Measurements from ENCODE around the gene SCTR.

Gene SCTR

GRCh38 chr2:119402106-119402505 is 122.2 kb downstream of the SCTR start:
- Histone ChIP-seq H3K4me1 (ENCODE audit: control insufficient read depth, insufficient read depth, low read length, poor library complexity, severe bottlenecking) (no peaks in the 10 kb centered on the region), H3K9me3 (ENCODE audit: control insufficient read depth, low read length) (no peaks in the 10 kb centered on the region), H3K27me3 (replicated peaks; ENCODE audit: control insufficient read depth, insufficient read depth, low read length, poor library complexity, severe bottlenecking) (no peaks in the 10 kb centered on the region), H3K27ac (ENCODE audit: insufficient read depth, low read length, poor library complexity, severe bottlenecking) (no peak overlapping the region), H3K4me3 (ENCODE audit: insufficient read depth, low read depth, low read length, poor library complexity, severe bottlenecking) (no peak overlapping the region), H3K36me3 (ENCODE audit: control insufficient read depth, insufficient read depth, low read length) (no peaks in the 10 kb centered on the region)
- DNase-seq = no peak

DNA sequence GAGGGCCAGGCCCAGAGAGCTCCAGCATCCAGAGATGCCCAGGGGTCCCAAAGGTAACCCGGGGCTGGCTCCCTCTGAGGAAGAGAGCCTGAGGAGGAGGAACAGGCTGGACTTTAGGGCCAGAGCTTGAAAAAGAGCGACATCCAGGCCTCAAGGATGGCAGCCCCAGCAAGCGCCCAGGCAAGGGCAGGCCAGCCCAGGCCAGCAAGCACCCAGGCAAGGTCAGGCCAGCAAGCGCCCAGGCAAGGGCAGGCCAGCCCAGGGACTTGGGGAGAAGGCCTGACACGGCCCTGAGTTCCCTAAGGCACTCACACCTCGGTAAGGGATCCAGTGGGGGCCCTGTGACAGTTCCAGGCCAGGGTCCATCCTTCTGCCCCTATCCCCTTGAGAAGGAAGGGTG is 127.1 kb downstream of the SCTR start:
- no peak overlapping the region for H3K4me3 ChIP-seq (ENCODE audit: insufficient read depth, low read depth, low read length, poor library complexity, severe bottlenecking)
- H3K27me3 ChIP-seq (replicated peaks; ENCODE audit: control insufficient read depth, insufficient read depth, low read length, poor library complexity, severe bottlenecking) = no peaks in the 10 kb centered on the region
- no peak overlapping the region for H3K27ac ChIP-seq (ENCODE audit: insufficient read depth, low read length, poor library complexity, severe bottlenecking)
- no peaks in the 10 kb centered on the region for H3K36me3 ChIP-seq (ENCODE audit: control insufficient read depth, insufficient read depth, low read length)
- DNase-seq = no peak
- H3K9me3 ChIP-seq (ENCODE audit: control insufficient read depth, low read length) = no peaks in the 10 kb centered on the region
- H3K4me1 ChIP-seq (ENCODE audit: control insufficient read depth, insufficient read depth, low read length, poor library complexity, severe bottlenecking) = no peaks in the 10 kb centered on the region

DNA sequence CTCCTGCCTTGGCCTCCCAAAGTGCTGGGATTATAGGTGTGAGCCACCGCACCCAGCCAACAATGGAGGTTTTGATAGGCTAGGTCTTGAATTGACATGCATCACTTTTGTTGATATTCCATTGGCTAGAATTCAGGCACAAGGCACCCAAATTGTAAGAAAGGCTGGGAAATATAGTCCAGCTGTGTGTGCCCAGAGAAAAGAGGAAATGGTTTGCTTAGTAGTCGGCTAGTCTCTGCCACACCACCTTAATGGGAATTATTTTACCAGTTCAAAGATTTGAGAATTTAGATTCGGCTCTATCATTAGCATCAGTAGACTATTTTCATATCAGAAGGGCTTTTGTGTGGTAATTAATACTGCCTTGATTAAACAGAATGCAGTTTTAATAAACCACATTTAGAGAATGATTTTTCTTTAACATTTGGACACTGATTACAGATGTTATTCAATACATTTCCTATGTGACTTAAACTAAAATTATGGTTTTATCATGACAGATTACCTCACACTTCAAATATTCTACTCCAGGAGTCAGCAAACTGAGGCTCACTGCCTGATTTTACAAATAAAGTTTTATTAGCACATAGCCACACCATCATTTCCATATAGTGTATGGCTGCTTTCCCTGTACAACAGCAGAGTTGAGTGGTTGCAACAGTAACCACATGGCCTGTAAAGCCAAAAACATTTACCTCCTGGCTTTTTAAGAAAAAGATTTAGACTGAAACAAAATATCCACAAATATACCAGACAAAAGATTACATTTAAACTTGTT is 130.1 kb downstream of the SCTR start:
- Histone ChIP-seq H3K4me3 (ENCODE audit: insufficient read depth, low read depth, low read length, poor library complexity, severe bottlenecking) (no peak overlapping the region), H3K9me3 (ENCODE audit: control insufficient read depth, low read length) (no peaks in the 10 kb centered on the region), H3K36me3 (ENCODE audit: control insufficient read depth, insufficient read depth, low read length) (no peaks in the 10 kb centered on the region), H3K27me3 (replicated peaks; ENCODE audit: control insufficient read depth, insufficient read depth, low read length, poor library complexity, severe bottlenecking) (no peaks in the 10 kb centered on the region), H3K4me1 (ENCODE audit: control insufficient read depth, insufficient read depth, low read length, poor library complexity, severe bottlenecking) (no peaks in the 10 kb centered on the region), H3K27ac (ENCODE audit: insufficient read depth, low read length, poor library complexity, severe bottlenecking) (no peak overlapping the region)
- no peak for DNase-seq

Measured in effector memory CD4-positive, alpha-beta T cell (primary cell).